NCI-H2081 treated with DMSO at 0.1 percent for 48 hours (cell line): ENCODE measurements around the gene LRRC8E.
"Not testable (repeated sequence)": the region's sequence is repeated elsewhere in the genome, so short reads cannot be mapped to it uniquely, and the experiment has no call there.

Experiments used
- DNase-seq: peaks from one replicate; lab custom pipeline; 2025; lab: John Stamatoyannopoulos, UW

The LRRC8E gene

DNA sequence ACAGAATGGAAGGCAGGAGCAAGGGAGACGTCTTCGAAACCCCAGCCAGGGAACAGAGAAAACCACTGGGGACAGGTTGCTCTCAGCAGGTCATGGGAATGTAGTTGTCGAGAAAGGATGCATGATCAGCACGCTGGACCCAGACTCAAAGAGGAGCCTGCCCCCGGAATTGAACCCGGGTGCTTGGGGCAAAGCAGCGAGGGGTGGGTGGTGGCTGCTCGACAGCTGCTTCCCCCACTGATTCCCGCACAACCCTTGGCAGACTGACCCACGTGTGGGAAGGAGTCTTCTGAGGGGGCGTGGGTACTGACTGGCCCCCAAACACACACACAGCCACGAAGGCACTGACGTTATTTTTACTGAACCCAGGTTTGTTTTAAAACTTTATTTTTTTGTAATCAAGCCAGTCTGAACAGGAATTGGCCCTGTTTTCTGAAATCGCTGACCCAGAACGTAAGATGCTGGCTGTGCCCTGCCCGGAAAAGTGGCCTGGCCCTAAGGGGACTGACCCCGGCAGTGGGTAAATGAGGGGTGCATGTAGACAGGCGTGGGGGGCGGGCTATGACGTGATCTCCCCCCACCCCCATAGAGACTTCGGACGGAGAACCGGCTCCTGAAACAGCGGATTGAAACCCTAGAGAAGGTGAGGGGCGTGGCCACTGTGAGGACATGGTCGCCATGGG is 32.7 kb upstream of the LRRC8E start:
- no peak for DNase-seq

DNA sequence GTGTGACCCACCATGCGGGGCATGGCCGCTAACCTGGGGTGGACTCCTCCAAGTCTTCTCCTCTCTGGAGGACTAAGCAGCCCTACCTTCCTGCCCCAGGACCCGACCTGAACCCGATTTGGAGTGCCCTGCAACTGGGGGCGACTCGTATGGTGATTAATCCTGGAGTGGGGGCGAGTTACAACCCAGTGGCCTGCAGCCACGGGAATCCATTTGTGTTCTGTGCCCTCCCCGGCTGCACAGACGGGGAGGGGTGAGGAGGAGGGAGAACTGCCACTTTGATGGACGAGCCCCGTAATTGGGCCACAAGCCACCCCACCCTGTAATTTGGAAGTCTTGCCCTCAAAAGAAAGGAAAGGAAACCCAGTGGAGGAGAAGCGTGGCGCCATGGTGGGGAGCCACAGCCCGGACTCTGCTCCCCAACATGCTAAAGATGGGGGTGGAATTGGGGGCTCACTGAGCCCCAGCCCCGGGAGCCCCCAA is 32.2 kb upstream of the LRRC8E start:
- DNase-seq: no peak

DNA sequence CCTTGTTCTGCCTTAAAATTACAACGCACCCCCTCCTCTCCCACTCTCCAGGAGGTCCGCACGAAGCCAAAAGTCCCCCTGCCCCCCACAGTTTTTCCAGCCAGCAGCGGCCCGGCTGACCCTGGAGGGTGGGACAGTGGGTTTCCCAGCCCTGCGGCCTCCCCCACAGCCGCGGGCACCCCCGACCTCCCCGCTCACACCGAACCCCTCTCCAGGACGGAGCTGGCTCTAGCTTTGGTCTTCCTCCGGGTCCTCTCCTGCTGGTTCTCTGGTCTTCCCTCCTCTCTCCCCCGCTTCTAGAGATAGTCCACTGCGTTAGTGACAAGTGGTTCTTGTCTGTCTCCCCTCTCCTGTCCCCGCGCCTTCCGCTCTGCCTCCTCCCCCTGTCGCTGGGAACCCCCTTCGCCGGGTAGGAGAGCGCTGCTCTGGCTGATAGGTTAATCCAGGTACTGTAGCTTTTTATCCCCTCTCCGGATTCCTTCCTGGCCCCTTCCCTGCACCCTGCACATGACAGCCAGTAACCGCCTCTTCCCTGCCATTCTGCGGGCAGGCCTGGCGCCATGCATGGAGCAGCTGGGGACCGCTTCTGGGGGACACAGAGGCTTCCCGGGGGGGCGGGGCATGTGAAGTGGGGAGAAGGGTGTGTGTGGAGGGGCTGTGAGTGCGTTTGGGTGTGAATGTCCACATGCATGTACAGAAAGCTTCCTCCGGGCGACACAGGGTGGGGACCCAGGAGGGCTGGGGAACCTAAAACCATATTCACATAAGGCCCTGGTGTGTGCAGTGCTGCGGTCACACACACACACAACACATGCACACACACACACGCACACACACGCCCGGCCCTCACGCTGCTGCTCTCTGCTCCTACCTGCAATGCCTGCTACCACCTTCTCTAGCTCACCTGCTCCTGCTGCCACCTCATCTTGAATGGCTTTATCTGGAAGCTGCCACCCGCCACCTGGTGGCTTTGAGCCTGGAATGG is 31.3 kb upstream of the LRRC8E start:
- no peak for DNase-seq

DNA sequence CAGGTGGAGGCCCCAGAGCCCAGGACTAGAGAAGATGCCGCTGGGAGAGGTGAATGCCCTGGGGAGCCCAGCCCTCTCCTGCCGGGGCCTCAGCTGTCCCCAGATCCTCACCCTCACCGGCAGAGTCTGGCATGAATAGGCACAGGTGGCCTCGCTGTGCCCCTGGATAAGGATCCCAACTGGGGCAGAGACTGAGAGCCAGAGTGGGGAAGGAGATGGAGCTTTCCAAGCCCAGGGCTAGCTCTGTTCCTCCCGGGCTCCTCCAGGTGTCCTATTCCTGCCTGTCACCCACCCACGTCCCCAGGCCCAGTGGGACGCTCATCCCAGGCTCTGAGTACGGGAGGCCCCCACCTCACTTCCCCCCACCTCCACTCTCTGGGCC is 30.6 kb upstream of the LRRC8E start:
- DNase-seq: no peak

DNA sequence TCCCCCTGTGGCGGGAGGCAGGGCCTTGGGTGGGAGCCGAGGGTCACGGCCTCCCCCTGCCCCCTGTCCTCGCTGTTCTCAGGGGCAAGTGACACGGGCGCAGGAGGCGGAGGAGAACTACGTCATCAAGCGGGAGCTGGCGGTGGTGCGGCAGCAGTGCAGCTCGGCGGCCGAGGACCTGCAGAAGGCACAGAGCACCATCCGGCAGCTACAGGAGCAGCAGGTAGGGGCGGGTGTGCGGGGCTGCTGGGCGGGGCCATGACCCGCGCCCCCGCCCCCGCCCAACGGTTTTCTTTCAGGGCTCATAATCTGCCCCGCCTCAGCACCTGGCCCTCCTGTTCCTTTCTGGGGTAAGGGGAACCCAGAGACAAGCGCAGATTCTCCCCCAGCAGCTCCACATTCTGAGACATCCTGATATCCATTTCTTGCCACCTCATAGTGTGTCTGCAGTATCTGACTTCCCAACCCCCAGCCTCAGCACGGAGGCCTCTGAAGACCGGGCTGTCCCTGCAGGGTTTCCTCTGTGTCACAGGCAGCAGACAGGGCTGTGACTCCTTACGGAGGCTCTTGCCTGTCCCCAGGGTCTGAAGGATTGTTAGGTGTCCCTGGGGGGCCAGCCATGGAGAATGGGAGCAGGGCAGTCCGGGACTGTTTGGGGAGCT is 30.1 kb upstream of the LRRC8E start:
- DNase-seq: no peak

DNA sequence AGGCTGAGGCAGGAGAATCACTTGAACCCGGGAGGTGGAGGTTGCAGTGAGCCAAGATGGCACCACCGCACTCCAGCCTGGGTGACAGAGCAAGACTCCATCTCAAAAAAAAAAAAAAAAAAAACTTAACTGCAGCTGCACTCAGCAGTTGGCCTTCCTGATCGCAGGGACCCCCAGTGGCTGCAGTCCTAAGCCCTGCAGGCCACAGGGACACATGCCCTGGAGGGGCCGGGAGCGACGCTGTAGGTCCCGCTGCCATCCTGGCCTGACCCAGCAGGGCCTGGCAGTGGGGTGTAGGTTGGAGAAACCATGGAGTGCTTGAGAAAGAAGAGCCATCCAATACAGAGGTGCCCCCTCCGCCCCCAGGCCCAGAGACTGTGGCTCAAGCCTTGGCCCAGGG is 29.2 kb upstream of the LRRC8E start:
- DNase-seq: not testable (repeated sequence)

DNA sequence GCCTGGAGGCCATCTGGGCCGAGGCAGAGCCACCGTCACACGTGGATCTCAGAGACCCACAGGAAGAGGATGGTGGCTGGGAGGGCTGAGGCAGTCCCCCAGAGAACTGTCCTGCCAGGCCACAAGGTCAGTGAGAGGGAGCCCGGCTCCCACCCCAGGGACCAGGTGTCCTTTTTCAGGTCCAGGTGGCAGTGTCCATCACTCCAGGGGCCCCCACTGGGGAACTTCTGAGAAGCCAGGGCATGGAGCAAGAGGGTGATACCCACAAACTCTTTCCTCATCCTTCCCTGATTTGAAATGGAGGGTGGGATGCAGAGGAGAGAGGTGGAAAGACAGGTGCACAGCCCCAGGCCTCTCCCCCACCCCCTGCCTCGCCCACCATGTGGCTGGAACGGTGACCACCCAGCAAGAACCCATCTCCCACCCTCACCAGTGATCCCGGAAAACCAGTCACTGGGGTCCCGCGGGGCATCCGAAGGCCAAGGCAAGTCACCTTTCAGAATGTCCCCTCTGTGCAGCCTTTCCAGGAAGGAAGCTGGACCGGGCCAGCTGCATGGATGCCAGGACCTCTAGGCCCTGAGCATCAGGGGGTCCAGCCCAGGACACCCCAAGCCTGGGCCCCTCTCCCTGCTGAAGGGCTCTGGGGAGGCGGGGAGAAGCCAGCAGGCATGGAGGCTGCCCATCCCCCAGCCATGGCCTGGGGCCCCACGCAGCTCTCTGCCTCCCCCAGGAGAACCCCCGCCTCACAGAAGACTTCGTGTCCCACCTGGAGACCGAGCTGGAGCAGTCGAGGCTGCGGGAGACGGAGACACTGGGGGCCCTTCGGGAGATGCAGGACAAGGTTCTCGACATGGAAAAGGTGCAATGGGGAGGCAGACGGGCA is 28.2 kb upstream of the LRRC8E start:
- DNase-seq: no peak

DNA sequence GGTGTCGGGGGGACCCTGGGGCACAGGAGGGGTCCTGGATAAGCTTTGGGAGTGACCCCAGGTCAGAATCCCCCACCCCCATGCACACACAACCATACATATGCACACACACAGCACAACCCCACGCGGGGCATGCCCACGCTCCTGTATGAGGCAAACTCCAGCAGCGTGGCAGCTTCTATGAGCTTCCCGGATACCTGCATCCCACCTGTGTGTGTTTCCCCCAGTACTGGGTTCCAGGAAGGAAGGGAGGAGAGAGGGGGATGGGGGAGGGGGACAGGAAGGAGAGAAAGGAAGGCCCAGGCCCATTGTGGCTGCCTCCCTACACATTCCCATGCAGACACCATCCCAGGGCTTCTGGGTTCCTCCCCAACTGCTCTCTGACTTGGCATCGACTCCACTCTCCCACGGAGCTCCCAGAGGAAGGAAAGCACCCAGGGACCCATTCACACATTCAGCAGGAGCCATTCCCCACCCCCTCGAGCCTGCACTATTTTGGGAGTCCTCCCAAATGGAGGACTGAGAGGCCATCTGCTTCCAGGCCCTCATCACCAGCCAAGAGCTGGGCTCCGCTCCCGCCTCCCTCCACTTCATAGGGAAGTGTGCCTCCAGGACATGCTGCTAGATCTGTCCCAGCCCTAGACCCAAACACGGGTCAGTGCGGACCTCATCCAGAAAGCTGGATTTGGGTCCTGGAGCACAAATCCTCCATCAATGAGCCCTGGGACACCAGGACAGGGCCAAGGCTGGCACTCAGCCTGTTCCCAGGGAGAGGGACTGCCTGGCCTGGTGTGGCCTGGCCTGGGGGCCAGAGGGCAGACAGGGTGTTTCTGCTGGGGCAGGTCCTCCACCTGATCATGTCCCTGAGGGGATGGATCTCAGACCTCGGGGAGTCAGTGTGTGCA is 27.3 kb upstream of the LRRC8E start:
- no peak for DNase-seq

DNA sequence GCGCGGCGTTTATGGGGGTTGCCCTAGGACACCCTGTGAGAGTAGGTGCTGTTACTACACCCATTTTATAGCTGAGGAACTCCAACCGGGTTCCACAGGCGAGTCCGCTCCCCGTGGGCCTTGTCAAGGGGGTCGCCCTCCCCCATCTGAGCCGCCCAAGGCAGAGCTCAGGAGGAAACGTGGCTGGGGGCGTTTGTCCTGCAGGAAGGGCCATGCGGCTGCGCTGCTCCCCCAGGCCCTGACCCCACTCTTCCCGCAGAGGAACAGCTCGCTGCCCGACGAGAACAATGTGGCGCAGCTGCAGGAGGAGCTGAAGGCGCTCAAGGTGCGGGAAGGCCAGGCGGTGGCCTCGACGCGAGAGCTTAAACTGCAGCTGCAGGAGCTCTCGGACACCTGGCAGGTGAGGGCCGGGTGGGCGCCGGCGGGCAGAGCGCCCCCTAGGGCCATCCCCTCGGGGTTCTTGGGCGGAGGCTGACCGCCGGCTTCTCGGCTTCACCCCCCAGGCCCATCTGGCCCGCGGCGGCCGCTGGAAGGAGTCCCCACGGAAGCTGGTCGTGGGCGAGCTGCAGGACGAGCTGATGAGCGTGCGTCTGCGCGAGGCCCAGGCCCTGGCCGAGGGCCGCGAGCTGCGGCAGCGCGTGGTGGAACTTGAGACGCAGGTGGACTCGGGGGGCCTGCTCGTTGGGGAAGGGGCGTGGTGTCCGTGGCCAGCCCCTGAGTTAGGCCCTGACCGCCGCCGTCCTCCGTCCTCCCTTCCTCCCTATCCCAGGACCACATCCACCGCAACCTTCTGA is 26.5 kb upstream of the LRRC8E start:
- no peak for DNase-seq

DNA sequence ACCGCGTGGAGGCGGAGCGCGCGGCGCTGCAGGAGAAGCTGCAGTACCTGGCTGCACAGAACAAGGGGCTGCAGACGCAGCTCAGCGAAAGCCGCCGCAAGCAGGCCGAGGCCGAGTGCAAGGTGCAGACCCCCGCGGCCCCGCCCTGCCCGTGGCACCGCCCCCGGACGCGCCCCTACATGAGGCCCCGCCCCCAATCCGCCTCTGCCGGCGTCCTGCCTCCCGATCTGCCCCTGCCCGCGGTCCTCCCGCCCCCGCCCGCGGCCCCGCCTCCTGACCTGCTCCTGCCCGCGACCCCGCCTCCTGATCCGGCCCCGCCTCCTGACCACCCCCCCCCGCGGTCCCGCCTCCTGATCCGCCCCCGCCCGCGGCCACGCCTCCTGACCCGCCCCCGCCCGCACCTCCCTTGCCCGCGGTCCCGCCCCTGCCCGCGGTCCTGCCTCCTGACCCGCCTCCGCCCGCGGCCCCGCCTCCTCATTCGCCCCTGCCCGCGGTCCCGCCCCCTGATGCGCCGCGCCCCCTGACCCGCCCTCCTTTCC is 25.8 kb upstream of the LRRC8E start:
- DNase-seq: no peak

DNA sequence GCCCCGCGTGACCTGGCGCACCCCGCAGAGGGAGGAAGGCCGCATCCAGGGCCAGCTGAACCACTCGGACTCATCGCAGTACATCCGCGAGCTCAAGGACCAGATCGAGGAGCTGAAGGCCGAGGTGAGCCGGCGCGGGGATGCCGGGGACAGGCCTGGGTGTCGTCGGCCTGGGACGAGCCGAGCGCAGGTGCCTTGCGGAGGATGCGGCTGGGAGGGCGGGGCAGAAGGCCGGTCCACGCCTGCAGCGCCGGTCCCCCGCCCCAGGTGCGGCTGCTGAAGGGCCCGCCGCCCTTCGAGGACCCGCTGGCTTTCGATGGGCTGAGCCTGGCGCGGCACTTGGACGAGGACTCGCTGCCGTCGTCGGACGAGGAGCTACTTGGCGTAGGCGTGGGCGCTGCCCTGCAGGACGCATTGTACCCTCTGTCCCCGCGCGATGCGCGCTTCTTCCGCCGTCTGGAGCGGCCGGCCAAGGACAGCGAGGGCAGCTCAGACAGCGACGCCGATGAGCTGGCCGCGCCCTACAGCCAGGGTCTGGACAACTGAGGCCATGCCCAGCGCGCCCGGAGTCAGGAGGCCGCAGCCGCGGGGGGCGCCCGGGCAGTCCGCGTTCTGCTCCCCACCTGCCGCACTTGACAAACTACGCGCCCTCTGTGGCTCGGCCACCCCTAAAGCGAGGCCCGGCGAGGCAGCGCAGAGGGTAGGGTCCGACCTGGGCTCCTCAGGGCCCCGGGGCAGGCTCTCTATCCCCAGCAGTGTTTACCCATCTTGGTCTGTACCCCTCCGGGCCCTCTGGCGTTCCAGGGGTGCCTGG is 24.9 kb upstream of the LRRC8E start:
- DNase-seq: no peak

DNA sequence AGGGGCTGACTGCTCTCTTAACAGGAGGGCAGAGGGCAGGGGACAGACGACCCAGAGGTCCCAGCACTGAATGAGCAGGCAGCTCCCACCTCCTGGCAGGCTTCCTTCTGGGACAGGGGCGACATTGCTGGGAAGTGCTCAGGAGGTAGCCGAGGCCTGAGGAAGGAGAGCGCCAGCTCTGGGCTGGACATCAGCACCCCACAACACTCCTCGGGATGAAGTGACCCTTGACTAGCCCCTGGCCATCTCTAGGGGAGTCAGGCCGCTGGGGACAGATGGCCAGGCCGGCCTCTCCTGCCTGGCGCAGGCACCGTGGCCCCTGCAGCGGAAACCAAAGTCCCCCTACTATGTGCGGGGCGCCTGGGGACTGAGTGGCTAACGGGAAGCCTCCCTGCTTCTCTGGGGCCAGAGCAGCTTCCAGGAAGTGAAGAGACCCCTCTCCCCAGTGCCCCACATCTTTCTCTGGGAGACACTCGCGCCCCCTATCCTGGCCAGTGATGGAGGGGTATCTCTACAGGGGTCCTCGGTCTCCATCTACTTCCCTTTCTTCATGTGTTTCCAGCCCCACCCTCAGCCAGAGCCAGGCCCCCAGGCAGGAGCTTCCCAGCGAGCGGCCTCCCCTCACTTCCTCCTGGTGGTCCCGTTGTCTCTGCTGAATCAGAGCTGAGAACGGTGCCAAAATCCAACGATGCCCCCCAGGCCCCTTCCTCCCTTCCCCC is 24.2 kb upstream of the LRRC8E start:
- DNase-seq: no peak

DNA sequence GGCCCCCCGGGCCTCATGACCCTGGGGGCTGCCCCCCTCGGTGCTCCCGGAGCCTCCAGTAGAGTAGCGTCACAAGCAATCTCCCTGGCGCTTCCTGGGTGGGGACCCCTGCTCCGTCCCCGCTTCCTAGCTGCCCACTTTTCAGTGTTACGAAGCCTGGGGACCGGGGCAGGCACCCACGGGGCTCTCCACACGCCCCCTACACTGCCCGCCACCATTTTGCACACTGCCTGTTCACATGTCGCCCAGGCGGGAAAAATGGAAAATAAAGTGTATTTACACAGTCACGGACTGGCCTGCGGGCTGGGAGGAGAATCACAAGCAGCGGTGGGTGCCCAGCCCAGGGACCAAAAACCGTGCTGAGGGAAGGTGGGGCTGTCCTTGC is 23.6 kb upstream of the LRRC8E start:
- no peak for DNase-seq

DNA sequence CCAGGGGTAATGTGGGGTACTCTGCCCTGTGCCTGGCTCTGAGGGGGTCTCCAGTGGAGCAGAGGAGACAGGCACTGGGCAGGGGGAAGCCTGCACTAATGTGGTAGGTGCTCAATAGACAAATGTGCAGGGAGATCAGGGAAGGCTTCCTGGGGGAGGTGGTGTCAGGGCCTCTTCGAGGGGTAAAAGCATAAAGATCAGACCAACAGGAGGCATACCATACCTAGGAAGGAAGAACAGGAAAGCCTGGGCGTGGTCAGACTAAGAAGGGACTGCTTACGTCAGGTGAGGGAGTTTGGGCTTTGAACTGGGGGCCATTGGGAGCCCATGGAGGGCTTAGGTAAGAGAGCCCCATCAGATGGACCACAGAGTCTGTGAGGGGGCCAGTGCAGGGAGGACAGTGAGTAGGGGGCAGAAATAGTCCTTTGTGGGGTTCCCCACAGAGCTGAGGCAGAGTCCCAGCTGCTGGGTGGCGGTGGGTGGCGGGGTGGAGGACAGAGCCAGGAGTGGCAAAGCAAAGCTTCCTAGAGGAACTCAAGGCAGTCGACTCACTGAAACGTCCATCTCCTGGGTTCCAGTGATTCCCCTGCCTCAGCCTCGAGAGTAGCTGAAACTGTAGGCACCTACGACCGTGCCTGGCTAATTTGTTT is 22.9 kb upstream of the LRRC8E start:
- DNase-seq: no peak

DNA sequence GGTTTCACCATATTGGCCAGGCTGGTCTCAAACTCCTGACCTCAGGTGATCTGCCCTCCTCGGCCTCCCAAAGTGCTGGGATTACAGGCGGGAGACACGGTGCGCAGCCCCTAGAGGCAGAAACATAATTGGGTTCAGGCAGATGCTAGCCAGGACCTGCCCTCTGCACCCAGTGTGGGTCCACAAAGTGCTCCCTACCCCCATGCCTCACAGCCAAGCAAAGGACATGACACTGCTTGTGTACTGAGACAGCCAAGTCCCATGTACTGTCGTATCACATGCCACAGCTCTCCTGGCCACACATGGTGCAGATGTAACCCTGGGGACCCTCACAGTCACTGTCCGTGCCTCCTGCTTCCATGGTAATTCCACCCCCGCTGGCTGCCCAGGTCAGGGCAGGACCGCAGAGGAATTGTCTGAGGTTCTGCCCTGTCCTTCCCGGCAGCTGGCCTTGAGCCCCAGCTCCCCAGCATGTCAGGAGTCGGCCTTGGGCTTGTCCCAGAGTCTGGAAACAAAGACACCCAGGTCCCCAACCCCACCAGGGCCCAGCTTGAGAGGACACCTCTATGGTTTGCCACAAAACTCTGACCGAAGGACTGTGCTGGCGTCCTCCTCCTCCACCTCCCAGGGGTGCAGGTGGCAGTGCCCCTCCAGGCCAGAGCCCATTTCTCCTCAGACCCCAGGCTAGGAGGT is 21.8 kb upstream of the LRRC8E start:
- DNase-seq: no peak

DNA sequence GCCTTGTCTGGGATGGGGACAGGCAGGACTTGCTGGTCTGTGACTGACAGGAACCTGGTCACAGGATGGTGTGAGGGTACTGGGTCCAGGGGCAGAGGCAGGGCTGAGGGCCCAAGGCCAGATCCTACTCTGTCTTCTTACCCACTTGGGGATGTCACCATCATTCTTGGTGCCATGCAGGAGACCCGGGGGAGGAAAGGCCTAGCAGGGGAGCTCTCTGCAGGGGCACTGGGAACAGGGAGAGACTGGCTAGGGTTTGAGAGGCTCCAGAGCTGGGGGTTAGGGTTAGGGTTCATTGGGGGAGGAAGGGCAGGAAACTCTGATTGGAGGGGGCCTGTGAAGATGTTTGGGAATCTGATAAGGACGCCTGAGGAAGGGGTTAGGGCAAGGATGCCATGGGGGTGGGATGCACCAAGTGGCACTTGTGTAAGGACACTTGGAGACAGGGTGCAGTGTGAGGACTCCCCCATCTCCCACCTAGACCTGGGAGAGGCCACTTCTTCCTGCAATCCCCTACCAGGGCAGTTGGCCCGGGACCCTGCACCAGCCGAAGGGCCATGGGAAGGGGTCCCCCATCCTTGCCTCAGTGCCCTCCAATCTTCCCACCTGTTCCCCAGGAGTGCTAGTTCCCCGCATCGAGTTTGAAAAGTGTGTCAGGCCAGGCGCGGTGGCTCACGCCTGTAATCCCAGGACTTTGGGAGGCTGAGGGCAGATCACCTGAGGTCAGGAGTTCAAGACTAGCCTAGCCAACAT is 21.0 kb upstream of the LRRC8E start:
- no peak for DNase-seq
